Common myeloid progenitor, CD34-positive (primary cell): Measurements from ENCODE around the gene CHST3.

ENCODE experiments used
- CTCF ChIA-PET: fragments of 350-600 bp; sonication (Branson Sonifier 250); formaldehyde crosslinking; loops from one replicate; lab custom pipeline; 2021; ENCODE audit warnings: antibody characterized with exemption; lab: Charles Lee
- POLR2A ChIA-PET: fragments of 350-600 bp; sonication (Branson Sonifier 250); formaldehyde crosslinking; loops from one replicate; lab custom pipeline; 2021; ENCODE audit warnings: antibody characterized with exemption; lab: Charles Lee
- DNase-seq, 3 donors: peaks; one replicate each; pipeline versions ENCODE4 v3.0.0 to v3.0.0-alpha.2; 2013
- H3K27ac ChIP-seq, 2 experiments: 1 replicate in 1 of 2; 2 replicates in 1 of 2; pipeline ENCODE4 v1.7.0; 2013; ENCODE audit warnings: inconsistent platforms in 2 of 2, low read length in 2 of 2, mild to moderate bottlenecking in 2 of 2, low read depth in 1 of 2, moderate library complexity in 1 of 2; ENCODE audit not compliant: severe bottlenecking in 2 of 2, insufficient read depth in 1 of 2, poor library complexity in 1 of 2
- H3K27me3 ChIP-seq, 5 experiments: replicated peaks in 2 of 5; 1 replicate in 3 of 5; 2 replicates in 2 of 5; pipeline versions ENCODE4 v1.6.1 to v1.7.0; 2013; ENCODE audit warnings: low read length in 4 of 5, mild to moderate bottlenecking in 2 of 5, moderate library complexity in 2 of 5, inconsistent platforms in 1 of 5; ENCODE audit not compliant: insufficient read depth in 5 of 5, control insufficient read depth in 4 of 5
- H3K36me3 ChIP-seq, 4 experiments: 1 replicate in 2 of 4; 2 replicates in 2 of 4; pipeline versions ENCODE4 v1.6.1 to v1.7.0; 2013; ENCODE audit warnings: low read length in 3 of 4, control low read depth in 1 of 4, mild to moderate bottlenecking in 1 of 4; ENCODE audit not compliant: control insufficient read depth in 4 of 4, insufficient read depth in 4 of 4
- H3K4me1 ChIP-seq, 4 experiments: 1 replicate in 3 of 4; 2 replicates in 1 of 4; pipeline versions ENCODE4 v1.6.1 to v1.7.1; 2013; ENCODE audit warnings: low read length in 3 of 4, mild to moderate bottlenecking in 3 of 4, control low read depth in 1 of 4, inconsistent platforms in 1 of 4, moderate library complexity in 1 of 4; ENCODE audit not compliant: control insufficient read depth in 4 of 4, insufficient read depth in 4 of 4; ENCODE audit errors: control extremely low read depth in 1 of 4
- H3K4me3 ChIP-seq, 7 experiments: 1 replicate in 4 of 7; 2 replicates in 3 of 7; pipeline versions ENCODE4 v1.5.1 to v1.7.0; 2013; ENCODE audit warnings: mild to moderate bottlenecking in 7 of 7, low read length in 6 of 7, moderate library complexity in 6 of 7, inconsistent platforms in 2 of 7, low read depth in 2 of 7, control low read depth in 1 of 7; ENCODE audit not compliant: insufficient read depth in 4 of 7, control insufficient read depth in 1 of 7; ENCODE audit errors: extremely low read depth in 1 of 7
- H3K9me3 ChIP-seq, 5 experiments: 1 replicate in 4 of 5; 2 replicates in 1 of 5; pipeline versions ENCODE4 v1.6.1 to v1.7.1; 2013; ENCODE audit warnings: low read length in 4 of 5, mild to moderate bottlenecking in 2 of 5, inconsistent platforms in 1 of 5, low read depth in 1 of 5, moderate library complexity in 1 of 5; ENCODE audit not compliant: control insufficient read depth in 4 of 5, insufficient read depth in 2 of 5; ENCODE audit errors: control extremely low read depth in 1 of 5
- WGBS: methylation state at CpG from one replicate; pipeline ENCODE4 v1.1.5; 2013; ENCODE audit not compliant: insufficient coverage; 5-methylcytosine and 5-hydroxymethylcytosine counted together

CHST3 gene

DNA sequence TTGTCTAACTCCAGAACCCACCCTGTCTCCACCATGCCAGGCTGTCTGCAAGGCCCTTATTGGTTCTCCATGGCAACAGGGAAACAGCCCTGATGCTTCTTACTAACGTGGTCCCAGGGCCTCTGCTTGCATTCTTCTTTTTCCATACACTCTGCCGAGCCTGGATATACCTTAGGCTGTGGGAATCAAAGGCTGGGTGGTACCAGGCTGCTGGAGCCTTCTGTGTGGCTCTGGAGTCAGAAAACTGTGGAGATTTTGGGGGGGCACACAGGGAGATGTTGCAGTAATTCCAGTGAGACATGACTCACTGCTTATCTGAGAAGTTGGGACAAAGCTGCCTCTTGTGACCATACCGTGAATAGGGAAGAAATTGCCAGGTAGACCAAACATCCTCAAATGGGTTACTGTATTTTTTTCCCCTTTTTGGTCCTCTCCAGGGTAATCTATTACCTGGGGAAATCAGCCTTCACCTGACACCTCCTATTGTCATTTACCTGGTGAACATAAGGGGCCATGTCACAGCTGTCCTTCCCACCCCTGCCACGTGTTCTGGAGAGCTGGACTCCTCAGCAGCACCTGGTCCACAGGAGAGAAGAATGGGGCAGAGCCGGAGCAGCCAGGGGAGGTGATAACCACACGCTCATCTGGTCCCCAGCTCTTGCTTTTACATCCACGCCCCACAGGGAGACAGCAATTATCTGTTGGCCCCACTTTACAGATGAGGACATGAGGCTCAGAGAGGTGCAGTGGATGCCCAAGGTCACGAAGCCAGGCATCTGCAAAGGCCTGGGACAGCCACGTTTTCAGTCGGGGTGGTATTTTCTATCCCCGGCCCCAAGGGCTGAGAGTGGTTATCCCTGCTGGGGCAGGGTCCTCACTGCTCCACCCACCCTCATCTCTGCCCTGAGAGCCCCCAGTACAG, 4.6 kb downstream of the CHST3 start:
- Histone ChIP-seq H3K27ac (no peak overlapping the region), H3K9me3 (no peaks in the 10 kb centered on the region), H3K4me1 (peaks cover 0 to 16% (median 13%) of the 10 kb centered on the region in 4 experiments), H3K27me3 (peaks cover 0 to 34% (median 22%) of the 10 kb centered on the region in 5 experiments), H3K36me3 (no peaks in the 10 kb centered on the region), H3K4me3 (no peak overlapping the region)
- WGBS = 91% methylated on average over 10 of the region's 11 CpGs
- POLR2A ChIA-PET = no interaction called here
- CTCF ChIA-PET = no interaction called here
- no peak for DNase-seq

DNA sequence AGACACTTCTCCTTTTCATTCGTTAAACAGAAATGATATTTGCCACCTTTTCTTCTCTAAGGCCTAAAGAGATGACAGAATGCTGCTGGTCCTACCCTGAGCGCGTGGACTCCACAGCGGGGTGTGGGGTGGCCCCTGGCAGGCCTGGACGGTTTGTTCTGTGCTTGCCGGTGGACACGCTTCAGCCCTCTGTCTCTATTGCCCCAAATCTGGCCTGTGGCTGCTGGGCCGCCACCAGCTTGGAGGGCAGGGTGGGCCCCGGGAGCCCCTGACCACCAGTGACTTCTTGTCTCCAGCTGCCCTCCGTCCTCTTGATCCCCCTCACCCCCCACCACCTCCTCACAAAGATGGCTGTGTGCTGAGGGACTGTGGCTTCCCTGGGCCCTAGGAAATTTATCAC, 5.7 kb downstream of the CHST3 start:
- CTCF ChIA-PET = interaction anchor here (1.1 kb wide), 1 partner anchor 24 kb away, joined by 3 read pairs; no protein-coding TSS in a partner anchor
- Histone ChIP-seq H3K4me3 (no peak overlapping the region), H3K27ac (no peak overlapping the region), H3K27me3 (peaks cover 0 to 23% (median 17%) of the 10 kb centered on the region in 5 experiments), H3K9me3 (no peaks in the 10 kb centered on the region), H3K36me3 (no peaks in the 10 kb centered on the region), H3K4me1 (peaks cover 0 to 5% (median 3%) of the 10 kb centered on the region in 4 experiments)
- POLR2A ChIA-PET = no interaction called here
- 98% methylated on average over 7 of the region's 10 CpGs for WGBS
- DNase-seq = no peak

GRCh38 chr10:71970331-71970730, 6.1 kb downstream of the CHST3 start:
- CTCF ChIA-PET = interaction anchor here (0.9 to 1.1 kb wide), 2 partner anchors 24 to 78 kb away, joined by 3 read pairs; no protein-coding TSS in a partner anchor
- H3K4me1 ChIP-seq = peaks cover 0 to 1% (median under 1%) of the 10 kb centered on the region in 4 experiments
- H3K27ac ChIP-seq = no peak overlapping the region
- no peaks in the 10 kb centered on the region for H3K9me3 ChIP-seq
- no peak overlapping the region for H3K4me3 ChIP-seq
- H3K36me3 ChIP-seq = no peaks in the 10 kb centered on the region
- 82% methylated on average over 8 of the region's 10 CpGs for WGBS
- POLR2A ChIA-PET = no interaction called here
- H3K27me3 ChIP-seq = peaks cover 0 to 22% (median 13%) of the 10 kb centered on the region in 5 experiments
- DNase-seq = peak in 2 of 3 donors; percentile 3 to 17

GRCh38 chr10:71970869-71971268, 6.7 kb downstream of the CHST3 start:
- Histone ChIP-seq H3K27me3 (peaks cover 0 to 18% (median 7%) of the 10 kb centered on the region in 5 experiments), H3K4me1 (no peaks in the 10 kb centered on the region), H3K36me3 (no peaks in the 10 kb centered on the region), H3K27ac (no peak overlapping the region), H3K4me3 (no peak overlapping the region), H3K9me3 (no peaks in the 10 kb centered on the region)
- DNase-seq = no peak
- ChIA-PET CTCF (interaction anchor here (0.9 kb wide), 1 partner anchor 77 kb away, joined by 3 read pairs; no protein-coding TSS in a partner anchor), POLR2A (no interaction called here)
- WGBS = 95% methylated on average over 4 of the region's 4 CpGs

GRCh38 chr10:71971311-71971731, 7.1 kb downstream of the CHST3 start:
- Histone ChIP-seq H3K27ac (no peak overlapping the region), H3K4me1 (no peaks in the 10 kb centered on the region), H3K4me3 (no peak overlapping the region), H3K27me3 (peaks cover 0 to 18% (median 3%) of the 10 kb centered on the region in 5 experiments), H3K9me3 (no peaks in the 10 kb centered on the region), H3K36me3 (no peaks in the 10 kb centered on the region)
- 88% methylated on average over 13 of the region's 13 CpGs for WGBS
- ChIA-PET POLR2A (no interaction called here), CTCF (interaction anchor here (0.9 kb wide), 1 partner anchor 77 kb away, joined by 3 read pairs; no protein-coding TSS in a partner anchor)
- no peak for DNase-seq

DNA sequence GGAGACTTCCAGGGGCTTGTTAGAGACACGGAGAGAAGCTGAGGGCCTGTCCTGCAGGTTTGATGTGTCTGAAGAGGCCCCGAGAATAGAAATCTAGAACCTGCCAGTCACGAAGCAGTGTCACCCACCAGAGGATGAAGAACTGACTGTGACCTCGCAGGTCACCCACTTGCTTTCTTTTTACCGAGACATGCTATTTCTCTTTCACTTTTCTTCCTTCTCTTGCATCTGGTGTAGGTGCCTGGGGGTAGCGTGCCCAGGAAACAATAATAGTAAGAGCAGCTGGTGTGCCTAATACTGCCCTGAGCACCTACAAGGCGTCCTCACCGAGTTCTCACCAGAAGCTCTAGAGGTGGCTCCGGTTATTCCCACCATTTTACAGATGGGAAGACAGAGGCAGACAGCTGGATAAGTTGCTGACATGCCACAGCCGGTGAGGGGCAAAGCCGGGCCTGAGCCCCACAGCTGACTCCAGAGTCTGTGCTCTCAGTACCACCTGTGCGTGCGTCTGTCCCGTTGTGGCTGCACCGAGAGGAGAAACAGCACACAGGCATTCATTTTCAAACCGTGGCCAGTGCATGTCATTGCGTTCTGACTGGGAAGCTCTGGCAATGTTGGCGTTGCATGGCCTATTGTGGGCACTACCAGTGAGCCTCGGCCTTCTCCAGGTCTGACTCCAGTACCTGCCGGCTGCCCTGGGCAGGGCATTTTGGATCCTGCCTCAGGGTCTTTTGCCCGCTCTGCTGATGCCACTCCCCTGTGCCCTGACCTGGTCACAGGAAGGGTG, 7.8 kb downstream of the CHST3 start:
- CTCF ChIA-PET = no interaction called here

More for the DNA sequence above, 7.8 kb downstream of the CHST3 start:
- Histone ChIP-seq H3K36me3 (no peaks in the 10 kb centered on the region), H3K27me3 (peaks cover 0 to 14% (median 0%) of the 10 kb centered on the region in 5 experiments), H3K27ac (no peak overlapping the region), H3K4me3 (no peak overlapping the region), H3K4me1 (no peaks in the 10 kb centered on the region), H3K9me3 (no peaks in the 10 kb centered on the region)
- no peak for DNase-seq
- POLR2A ChIA-PET = no interaction called here
- WGBS = 97% methylated on average over 19 of the region's 21 CpGs
